Thymus (tissue), 11 donors: ENCODE data around the gene RHBDL2. TPM values are rescaled to one million over a fixed set of nuclear protein-coding genes. Genes with fewer than 3 reads are reported as not detected.
A peak's percentile ranks its signal among the peaks of the same experiment; 100 is the strongest.
"Not testable (repeated sequence)": the region's sequence is repeated elsewhere in the genome, so short reads cannot be mapped to it uniquely, and the experiment has no call there.

Experiments
- DNase-seq, 9 donors: peaks; one replicate each; pipeline ENCODE4 v3.0.0-alpha.2; 2013; ENCODE audit warnings: low spot score in 9 of 9, low read depth in 6 of 9, missing footprints in 1 of 9
- H3K27ac ChIP-seq, 2 donors: one replicate each; pipeline ENCODE4 v1.5.1; 2013; ENCODE audit warnings: control low read depth in 1 of 2, low read depth in 1 of 2, low read length in 1 of 2, mild to moderate bottlenecking in 1 of 2, moderate library complexity in 1 of 2
- H3K27me3 ChIP-seq, 2 donors: one replicate each; pipeline ENCODE4 v1.5.1; 2013; ENCODE audit warnings: low read length in 1 of 2; ENCODE audit not compliant: control insufficient read depth in 2 of 2, insufficient read depth in 1 of 2
- H3K36me3 ChIP-seq, 2 donors: one replicate each; pipeline ENCODE4 v1.5.1; 2013; ENCODE audit warnings: low read length in 1 of 2, mild to moderate bottlenecking in 1 of 2, moderate library complexity in 1 of 2; ENCODE audit not compliant: control insufficient read depth in 2 of 2, insufficient read depth in 2 of 2
- H3K4me1 ChIP-seq, 2 donors: one replicate each; pipeline ENCODE4 v1.5.1; 2013; ENCODE audit warnings: low read length in 2 of 2; ENCODE audit not compliant: control insufficient read depth in 2 of 2, insufficient read depth in 2 of 2
- H3K4me3 ChIP-seq, 2 donors: one replicate each; pipeline ENCODE4 v1.5.1; 2013; ENCODE audit warnings: low read length in 2 of 2, control low read depth in 1 of 2, mild to moderate bottlenecking in 1 of 2
- H3K9me3 ChIP-seq, 2 donors: one replicate each; pipeline ENCODE4 v1.5.1; 2013; ENCODE audit warnings: low read length in 1 of 2, mild to moderate bottlenecking in 1 of 2; ENCODE audit not compliant: control insufficient read depth in 2 of 2, insufficient read depth in 1 of 2
- WGBS: extraction: QIAGEN DNeasy Blood & Tissue Kit; methylation state at CpG from one replicate; pipeline ENCODE4 v1.1.7; 2013; 5-methylcytosine and 5-hydroxymethylcytosine counted together
- polyA plus RNA-seq: library from polyadenylated mRNA; stranded (reverse); fragments of 200-250 nt; gene quantifications from one replicate; pipeline ENCODE4 v1.2.3, GENCODE V29; 2013
- total RNA-seq: library from RNA; stranded (reverse); fragments of 120-200 nt; gene quantifications from one replicate; pipeline ENCODE4 v1.2.4, GENCODE V29; 2013
- donor health status: healthy.

RHBDL2 gene
- total and polyA plus RNA-seq, 2 donors = 0.99 to 2.3 TPM

DNA sequence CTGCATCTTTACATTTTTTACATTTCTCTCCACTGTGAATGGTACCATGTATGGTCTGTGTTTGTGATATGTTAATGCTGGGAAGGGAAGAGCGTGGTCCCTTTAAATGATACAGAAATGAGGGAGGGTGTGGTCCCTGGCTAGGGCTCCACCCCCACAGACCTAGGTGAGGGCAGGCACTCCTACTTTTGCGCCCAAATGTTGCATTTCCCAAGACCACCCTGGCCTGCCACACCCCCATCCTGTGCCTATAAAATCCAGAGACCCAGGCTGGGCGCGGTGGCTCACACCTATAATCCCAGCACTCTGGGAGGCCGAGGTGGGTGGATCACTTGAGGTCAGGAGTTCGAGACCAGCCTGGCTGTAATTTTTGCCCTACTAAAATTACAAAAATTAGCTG is 31.5 kb upstream of the RHBDL2 start:
- 77% methylated on average over 6 of the region's 6 CpGs for WGBS

DNA sequence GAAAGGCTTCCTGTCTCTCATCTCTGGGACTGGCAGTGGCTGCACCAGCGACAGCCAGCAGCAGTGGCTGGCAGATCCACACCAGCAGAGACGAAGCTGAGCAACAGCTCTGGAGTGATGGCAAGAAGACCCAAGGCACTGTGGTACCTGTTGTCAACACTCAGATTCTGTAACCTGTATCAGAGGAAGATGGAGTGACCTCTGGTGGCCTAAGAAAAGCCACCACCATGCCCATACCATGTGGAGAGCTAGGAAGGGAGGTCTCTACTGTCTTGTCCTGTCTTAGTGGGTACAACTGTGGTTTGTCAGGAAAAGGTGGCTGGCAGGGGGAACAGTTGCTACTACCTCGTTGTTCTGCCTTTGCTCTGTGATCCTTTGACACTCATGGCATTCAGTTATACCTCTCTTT is 22.5 kb upstream of the RHBDL2 start:
- Histone ChIP-seq H3K27ac (no peak overlapping the region), H3K36me3 (no peaks in the 10 kb centered on the region), H3K4me1 (no peaks in the 10 kb centered on the region), H3K9me3 (no peaks in the 10 kb centered on the region), H3K4me3 (no peak overlapping the region), H3K27me3 (no peaks in the 10 kb centered on the region)
- WGBS = 65% methylated on average over 3 of the region's 3 CpGs
- DNase-seq = peak in 2 of 9 donors; percentile 4 to 6

More for the DNA sequence above, 31.5 kb upstream of the RHBDL2 start:
- not testable (repeated sequence) for H3K9me3 ChIP-seq, DNase-seq, H3K4me1 ChIP-seq, H3K27ac ChIP-seq, H3K27me3 ChIP-seq, H3K36me3 ChIP-seq, H3K4me3 ChIP-seq

DNA sequence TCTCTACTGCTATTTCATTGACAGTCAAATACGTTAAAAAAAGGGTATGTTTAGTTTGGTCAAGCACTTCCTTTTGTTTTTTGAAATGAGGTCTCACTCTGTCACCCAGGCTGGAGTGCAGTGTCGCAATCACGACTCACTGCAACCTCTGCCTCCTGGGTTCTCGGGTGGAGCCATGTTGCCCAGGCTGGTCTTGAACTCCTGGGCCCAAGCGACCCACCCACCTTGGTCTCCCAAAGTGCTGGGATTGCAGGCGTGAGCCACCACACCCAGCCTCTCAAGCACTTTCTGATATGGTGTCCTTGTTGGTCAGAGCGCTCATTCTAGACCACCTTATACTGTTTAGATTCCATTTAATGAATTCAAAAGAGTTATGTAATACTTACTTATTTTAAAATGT is 20.9 kb upstream of the RHBDL2 start:
- Histone ChIP-seq H3K9me3 (no peaks in the 10 kb centered on the region), H3K36me3 (no peaks in the 10 kb centered on the region), H3K27me3 (no peaks in the 10 kb centered on the region), H3K27ac (no peak overlapping the region), H3K4me3 (no peak overlapping the region), H3K4me1 (no peaks in the 10 kb centered on the region)
- no peak for DNase-seq
- 89% methylated on average over 7 of the region's 7 CpGs for WGBS

DNA sequence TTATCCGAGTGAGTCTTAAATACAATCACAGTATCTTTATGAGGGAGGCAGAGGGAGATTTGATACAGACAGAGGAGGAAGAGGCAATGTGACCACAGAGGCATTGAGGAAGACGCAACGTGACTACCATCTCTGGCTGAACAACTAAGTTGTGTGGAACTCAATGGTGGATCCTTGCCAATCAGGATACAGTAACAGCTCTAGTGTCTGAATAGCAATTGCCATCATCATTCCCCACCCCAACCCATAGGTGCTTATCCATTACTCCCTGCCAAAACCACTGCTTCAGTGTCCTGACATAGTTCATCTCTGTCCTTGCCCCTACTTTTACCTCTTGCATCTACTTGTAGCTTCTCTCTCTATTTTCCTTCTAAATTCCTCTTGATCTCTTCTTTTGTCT is 20.5 kb upstream of the RHBDL2 start:
- WGBS = 93% methylated on average over 3 of the region's 3 CpGs
- H3K27ac ChIP-seq = no peak overlapping the region
- no peak overlapping the region for H3K4me3 ChIP-seq
- no peak for DNase-seq
- H3K9me3 ChIP-seq = no peaks in the 10 kb centered on the region
- H3K36me3 ChIP-seq = no peaks in the 10 kb centered on the region
- no peaks in the 10 kb centered on the region for H3K27me3 ChIP-seq
- H3K4me1 ChIP-seq = no peaks in the 10 kb centered on the region

DNA sequence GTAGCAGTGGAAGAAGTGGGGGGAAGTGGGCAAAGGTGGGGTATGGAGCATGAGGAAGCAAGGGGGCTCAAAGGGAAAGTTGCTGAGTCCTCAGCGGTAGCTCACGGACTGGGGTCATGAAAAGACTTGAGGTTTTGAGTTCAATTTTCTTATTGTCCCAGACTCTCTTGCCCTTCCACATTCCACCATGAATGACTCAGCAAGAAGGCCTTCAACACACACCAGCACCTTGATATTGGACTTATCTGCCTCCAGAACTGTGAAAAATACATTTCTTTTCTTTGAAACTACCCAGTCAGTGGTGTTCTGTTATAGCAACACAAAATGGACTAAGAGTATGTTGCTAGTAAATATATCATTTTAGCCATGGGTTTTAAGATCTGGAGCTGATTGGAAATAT is 17.3 kb upstream of the RHBDL2 start:
- no peak for DNase-seq
- Histone ChIP-seq H3K4me1 (no peaks in the 10 kb centered on the region), H3K27me3 (no peaks in the 10 kb centered on the region), H3K9me3 (no peaks in the 10 kb centered on the region), H3K4me3 (no peak overlapping the region), H3K27ac (no peak overlapping the region), H3K36me3 (no peaks in the 10 kb centered on the region)
- WGBS = 97% methylated on average over 2 of the region's 2 CpGs

DNA sequence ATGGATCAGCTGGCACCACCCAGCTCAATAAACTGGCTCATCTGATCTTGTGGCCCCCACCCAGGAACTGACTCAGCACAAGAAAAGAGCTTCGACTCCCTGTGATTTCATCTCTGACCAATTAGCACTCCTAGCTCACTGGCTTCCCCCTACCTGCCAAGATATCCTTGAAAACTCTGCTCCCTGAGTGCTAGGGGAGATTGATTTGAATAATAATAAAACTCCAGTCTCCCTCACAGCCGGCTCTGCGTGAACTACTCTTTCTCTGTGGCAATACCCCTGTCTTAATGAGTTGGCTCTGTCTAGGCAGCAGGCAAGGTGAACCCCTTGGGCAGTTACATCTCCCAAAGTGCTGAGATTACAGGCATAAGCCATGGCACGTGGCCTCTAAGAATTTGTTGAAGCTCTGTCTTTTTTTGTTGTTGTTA is 11.8 kb upstream of the RHBDL2 start:
- Histone ChIP-seq H3K27ac (no peak overlapping the region), H3K9me3 (no peaks in the 10 kb centered on the region), H3K27me3 (no peaks in the 10 kb centered on the region), H3K4me1 (no peaks in the 10 kb centered on the region), H3K4me3 (no peak overlapping the region), H3K36me3 (no peaks in the 10 kb centered on the region)
- DNase-seq = no peak
- WGBS = 51% methylated on average over 4 of the region's 4 CpGs

DNA sequence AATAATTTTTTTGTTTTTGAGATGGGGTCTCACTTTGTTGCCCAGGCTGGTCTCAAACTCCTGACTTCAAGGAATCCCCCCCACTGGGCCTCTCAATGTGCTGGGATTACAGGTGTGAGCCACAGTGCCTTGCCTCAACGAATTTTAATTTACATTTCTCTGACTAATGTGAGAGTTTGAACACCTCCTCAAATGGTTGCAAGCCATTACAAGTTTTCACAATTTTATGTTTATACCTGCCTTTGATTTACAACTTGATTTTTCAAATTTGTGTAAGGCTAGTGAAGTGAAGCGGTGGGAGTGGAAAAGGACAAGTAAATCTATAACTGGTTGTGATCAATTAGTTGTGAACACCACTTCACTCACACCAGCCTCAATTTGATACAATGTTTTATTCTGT is 8.9 kb upstream of the RHBDL2 start:
- Histone ChIP-seq H3K4me1 (no peaks in the 10 kb centered on the region), H3K9me3 (no peaks in the 10 kb centered on the region), H3K4me3 (no peak overlapping the region), H3K27ac (no peak overlapping the region), H3K36me3 (no peaks in the 10 kb centered on the region), H3K27me3 (no peaks in the 10 kb centered on the region)
- WGBS = 68% methylated on average over 2 of the region's 2 CpGs
- DNase-seq = no peak

DNA sequence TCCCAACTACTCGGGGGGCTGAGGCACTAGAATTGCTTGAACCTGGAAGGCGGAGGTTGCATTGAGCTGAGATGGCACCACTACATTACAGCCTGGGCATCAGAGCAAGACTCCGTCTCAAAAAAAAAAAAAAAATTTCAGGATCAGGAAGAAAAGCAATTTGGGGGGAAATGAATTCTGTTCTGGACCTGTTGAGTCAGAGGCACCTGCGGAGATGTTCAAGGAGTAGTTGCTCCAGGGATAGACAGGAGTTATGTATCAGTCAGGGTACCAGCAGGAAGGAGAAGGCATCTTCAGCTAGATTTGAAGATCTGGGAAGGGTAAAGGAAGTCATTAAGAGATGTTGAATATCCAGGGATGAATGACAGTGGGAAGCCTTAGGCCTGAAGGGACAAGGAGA is 2.9 kb upstream of the RHBDL2 start:
- Histone ChIP-seq H3K4me3 (no peak overlapping the region), H3K9me3 (no peaks in the 10 kb centered on the region), H3K27me3 (peaks cover 0 to 4% of the 10 kb centered on the region in 2 donors), H3K36me3 (no peaks in the 10 kb centered on the region), H3K4me1 (no peaks in the 10 kb centered on the region), H3K27ac (no peak overlapping the region)
- no peak for DNase-seq
- WGBS = 98% methylated on average over 4 of the region's 4 CpGs

DNA sequence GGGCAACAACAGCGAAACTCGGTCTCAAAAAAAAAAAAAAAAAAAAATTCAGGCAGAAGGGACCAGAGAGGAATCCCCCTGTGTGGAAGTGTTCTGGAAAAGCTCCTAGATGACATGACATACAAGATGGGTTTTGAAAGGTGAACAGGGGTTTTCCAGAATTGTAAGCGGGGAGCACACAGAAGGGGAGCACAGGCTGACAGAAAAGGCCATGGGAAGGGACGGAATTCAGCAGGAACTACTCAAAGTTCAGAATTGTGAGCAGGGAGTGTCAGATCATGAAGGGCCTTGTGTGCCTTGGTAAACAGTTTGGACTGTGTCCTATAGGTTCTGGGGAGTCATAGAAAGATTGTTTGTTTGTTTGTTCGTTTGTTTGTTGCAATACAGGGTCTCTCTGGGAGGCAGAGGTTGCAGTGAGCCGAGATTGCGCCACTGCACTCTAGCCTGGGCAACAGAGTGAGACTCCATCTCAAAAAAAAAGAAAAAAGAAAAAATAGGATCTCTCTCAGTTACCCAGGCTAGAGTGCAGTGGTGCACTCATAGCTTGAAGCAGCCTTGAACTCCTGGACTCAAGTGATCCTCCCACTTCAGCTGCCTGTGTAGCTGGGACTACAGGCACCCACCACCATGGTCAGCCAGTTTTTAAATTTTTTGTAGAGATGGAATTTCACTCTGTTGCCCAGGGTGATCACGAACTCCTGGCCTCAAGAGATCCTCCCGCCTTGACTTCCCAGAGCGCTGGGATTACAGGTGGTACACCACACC is 1.2 kb upstream of the RHBDL2 start:
- no peaks in the 10 kb centered on the region for H3K9me3 ChIP-seq
- no peaks in the 10 kb centered on the region for H3K4me1 ChIP-seq
- H3K4me3 ChIP-seq = no peak overlapping the region
- no peak overlapping the region for H3K27ac ChIP-seq
- WGBS = 98% methylated on average over 10 of the region's 10 CpGs
- DNase-seq = no peak
- H3K36me3 ChIP-seq = no peaks in the 10 kb centered on the region
- peaks cover 0 to 4% of the 10 kb centered on the region in 2 donors for H3K27me3 ChIP-seq
